Hepatocyte (in vitro differentiated cells): ENCODE results near the gene CPNE6.

Source experiments
- EZH2 ChIP-seq: fragments of 200-600 bp; sonication (generic); IDR thresholded peaks from 2 replicates; pipeline ENCODE4 v1.6.1; 2016; ENCODE audit warnings: antibody characterized with exemption, mild to moderate bottlenecking, borderline replicate concordance
- EZH2phosphoT487 ChIP-seq: fragments of 200-600 bp; sonication (generic); IDR thresholded peaks from one replicate; pipeline ENCODE4 v1.6.1; 2018; ENCODE audit warnings: antibody characterized with exemption, mild to moderate bottlenecking, low read depth, moderate library complexity; ENCODE audit not compliant: unreplicated experiment, severe bottlenecking
- TF ChIP-seq, protein P1 (sequence below): fragments of 200-600 bp; sonication (generic); IDR thresholded peaks from 2 replicates; pipeline ENCODE4 v1.5.1; 2016; ENCODE audit warnings: antibody characterized with exemption, mild to moderate bottlenecking; ENCODE audit not compliant: poor library complexity

DNA sequence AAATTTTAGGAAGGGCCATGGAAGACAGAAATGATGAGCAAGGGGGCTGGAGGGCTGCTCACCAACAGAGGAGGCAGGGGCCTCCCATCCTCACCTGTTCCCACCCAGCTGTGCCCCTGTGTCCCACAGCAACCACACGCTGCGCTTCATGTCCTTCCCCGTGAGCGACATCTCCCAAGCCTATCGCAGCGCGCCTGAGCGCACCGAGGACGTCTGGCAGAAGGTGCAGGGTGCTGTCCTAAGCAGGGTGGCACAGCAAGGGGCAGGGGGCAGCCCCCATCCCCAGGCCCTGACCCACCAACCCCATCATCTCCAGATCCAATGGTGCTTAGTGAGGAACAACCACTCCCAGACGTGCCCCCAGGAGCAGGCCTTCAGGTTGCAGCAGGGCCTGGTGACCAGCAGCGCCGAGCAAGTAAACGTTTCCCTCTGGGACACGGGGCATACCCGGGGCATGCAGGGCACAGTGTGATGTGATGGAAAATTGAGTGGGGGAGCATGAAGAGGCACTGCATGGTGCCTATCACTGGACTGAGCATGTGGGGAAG is 11.4 kb upstream of the CPNE6 start:
- TF ChIP-seq, protein P1, sequence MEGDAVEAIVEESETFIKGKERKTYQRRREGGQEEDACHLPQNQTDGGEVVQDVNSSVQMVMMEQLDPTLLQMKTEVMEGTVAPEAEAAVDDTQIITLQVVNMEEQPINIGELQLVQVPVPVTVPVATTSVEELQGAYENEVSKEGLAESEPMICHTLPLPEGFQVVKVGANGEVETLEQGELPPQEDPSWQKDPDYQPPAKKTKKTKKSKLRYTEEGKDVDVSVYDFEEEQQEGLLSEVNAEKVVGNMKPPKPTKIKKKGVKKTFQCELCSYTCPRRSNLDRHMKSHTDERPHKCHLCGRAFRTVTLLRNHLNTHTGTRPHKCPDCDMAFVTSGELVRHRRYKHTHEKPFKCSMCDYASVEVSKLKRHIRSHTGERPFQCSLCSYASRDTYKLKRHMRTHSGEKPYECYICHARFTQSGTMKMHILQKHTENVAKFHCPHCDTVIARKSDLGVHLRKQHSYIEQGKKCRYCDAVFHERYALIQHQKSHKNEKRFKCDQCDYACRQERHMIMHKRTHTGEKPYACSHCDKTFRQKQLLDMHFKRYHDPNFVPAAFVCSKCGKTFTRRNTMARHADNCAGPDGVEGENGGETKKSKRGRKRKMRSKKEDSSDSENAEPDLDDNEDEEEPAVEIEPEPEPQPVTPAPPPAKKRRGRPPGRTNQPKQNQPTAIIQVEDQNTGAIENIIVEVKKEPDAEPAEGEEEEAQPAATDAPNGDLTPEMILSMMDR: no peak
- TF ChIP-seq EZH2 (no peak), EZH2phosphoT487 (no peak)
